K562 (cell line): Measurements from ENCODE around the gene SCMH1. TPM values are rescaled to one million over a fixed set of nuclear protein-coding genes. Genes with fewer than 3 reads are reported as not detected.

Experiments used
- ATAC-seq: fragments of 200-7000 bp; cut with Tn5 transposase; 3 replicates; pipeline ENCODE4 v1.9.1; 2020; ENCODE audit warnings: moderate library complexity
- BruUV-seq: library from RNA; stranded (reverse); fragments of 400-500 nt; replicated peaks from 2 replicates; lab custom pipeline; 2021; lab: Mats Ljungman, UMichigan
- CTCF ChIA-PET: fragments of 300-600 bp; formaldehyde crosslinking; extraction: SDS; loops from one replicate; lab custom pipeline; 2021; ENCODE audit warnings: low intra/inter-chr PET ratio; lab: Yijun Ruan, JAX
- POLR2A ChIA-PET: fragments of 300-600, 350-650 bp; sonication (Branson Sonifier 250); formaldehyde crosslinking; extraction: SDS; loops from one replicate; lab custom pipeline; 2021; ENCODE audit warnings: antibody characterized with exemption, inconsistent platforms; lab: Yijun Ruan, JAX
- DNase-seq, 4 experiments: peaks; one replicate each; pipeline versions ENCODE4 v3.0.0 to v3.0.0-alpha.2; 2011 to 2018; ENCODE audit warnings: low spot score in 3 of 4, mixed read lengths in 3 of 4; ENCODE audit errors: extremely low read depth in 1 of 4
- FAIRE-seq: peaks from 2 replicates; lab custom pipeline; 2011; peaks lifted over from hg19 to GRCh38; lab: Jason Lieb, UNC
- H2AFZ ChIP-seq: 2 replicates; pipeline ENCODE4 v1.6.0; 2011; ENCODE audit warnings: low read depth, low read length, control low read depth, inconsistent platforms
- H3K27ac ChIP-seq: fragments of 200-600 bp; 3 replicates; pipeline ENCODE4 v1.8.0; 2011; ENCODE audit warnings: low read depth, mild to moderate bottlenecking, control low read depth, inconsistent platforms, low read length, moderate library complexity, mixed read lengths; ENCODE audit errors: extremely low read depth
- H3K27me3 ChIP-seq, 2 experiments: fragments of 300-600 bp in 1 of 2; 2 replicates in 1 of 2; 3 replicates in 1 of 2; pipeline versions ENCODE4 v1.6.0 to v1.8.0; 2011; ENCODE audit warnings: inconsistent platforms in 2 of 2, low read length in 2 of 2, mild to moderate bottlenecking in 1 of 2, mixed read lengths in 1 of 2, moderate library complexity in 1 of 2; ENCODE audit not compliant: control insufficient read depth in 2 of 2, insufficient read depth in 2 of 2
- H3K36me3 ChIP-seq: fragments of 300-600 bp; 3 replicates; pipeline ENCODE4 v1.8.0; 2011; ENCODE audit warnings: mild to moderate bottlenecking, low read length, inconsistent platforms; ENCODE audit not compliant: control insufficient read depth, insufficient read depth
- H3K4me1 ChIP-seq, 2 experiments: fragments of 200-600 bp in 1 of 2; replicated peaks in 1 of 2; 2 replicates in 1 of 2; 3 replicates in 1 of 2; pipeline versions ENCODE4 v1.5.1 to v1.8.0; 2011; ENCODE audit warnings: inconsistent platforms in 2 of 2, low read length in 2 of 2, mild to moderate bottlenecking in 1 of 2, mixed read lengths in 1 of 2, moderate library complexity in 1 of 2; ENCODE audit not compliant: control insufficient read depth in 2 of 2, insufficient read depth in 2 of 2
- H3K4me2 ChIP-seq: 2 replicates; pipeline ENCODE4 v1.6.1; 2011; ENCODE audit warnings: low read length, control low read depth, inconsistent platforms, mixed read lengths; ENCODE audit not compliant: insufficient read depth
- H3K4me3 ChIP-seq: fragments of 200-600 bp; sonication (generic), shearing (Covaris generic); 2 replicates; pipeline ENCODE4 v1.5.1; 2016; ENCODE audit warnings: control low read depth, inconsistent platforms
- H3K79me2 ChIP-seq: fragments of 200-600 bp; 3 replicates; pipeline ENCODE4 v1.8.0; 2011; ENCODE audit warnings: low read length, inconsistent platforms; ENCODE audit not compliant: control insufficient read depth, insufficient read depth
- H3K9ac ChIP-seq, 2 experiments: 2 replicates each; pipeline versions ENCODE4 v1.6.0 to v1.6.1; 2011; ENCODE audit warnings: low read depth in 2 of 2, low read length in 2 of 2, control low read depth in 1 of 2, inconsistent platforms in 1 of 2, mild to moderate bottlenecking in 1 of 2, mixed read lengths in 1 of 2; ENCODE audit not compliant: insufficient read depth in 1 of 2
- H3K9me1 ChIP-seq: one replicate; pipeline ENCODE4 v1.6.0; 2011; ENCODE audit warnings: inconsistent platforms, mild to moderate bottlenecking, low read length, moderate library complexity; ENCODE audit not compliant: control insufficient read depth, insufficient read depth
- H3K9me3 ChIP-seq: replicated peaks from 2 replicates; pipeline ENCODE4 v1.5.1; 2011; ENCODE audit warnings: low read depth, low read length, inconsistent platforms; ENCODE audit not compliant: control insufficient read depth, insufficient read depth
- H4K20me1 ChIP-seq: replicated peaks from 2 replicates; pipeline ENCODE4 v1.6.1; 2011; ENCODE audit warnings: low read length, inconsistent platforms, mixed read lengths; ENCODE audit not compliant: control insufficient read depth, insufficient read depth
- BDP1 ChIP-seq: IDR thresholded peaks from 3 replicates; pipeline ENCODE4 v1.6.1; 2011; ENCODE audit not compliant: insufficient read length, insufficient read depth
- DACH1 ChIP-seq: fragments of 450-650 bp; IDR thresholded peaks from 2 replicates; pipeline ENCODE4 v1.6.1; 2018; ENCODE audit not compliant: partially characterized antibody
- IFI16 ChIP-seq: fragments of 250-450 bp; sonication (Bioruptor Pico); IDR thresholded peaks from 2 replicates; pipeline ENCODE4 v2.1.2; 2022; ENCODE audit warnings: mild to moderate bottlenecking, inconsistent platforms
- MTF1 ChIP-seq: fragments of 250-450 bp; sonication (Bioruptor Pico); IDR thresholded peaks from 2 replicates; pipeline ENCODE4 v1.9.0; 2021; ENCODE audit warnings: moderate library complexity, mild to moderate bottlenecking, inconsistent platforms, borderline replicate concordance
- NONO ChIP-seq, 2 experiments: fragments of 200-400 bp in 1 of 2; fragments of 450-650 bp in 1 of 2; formaldehyde crosslinking in 1 of 2; IDR thresholded peaks; 2 replicates each; pipeline ENCODE4 v1.6.1; 2017; ENCODE audit warnings: low read depth in 2 of 2, mild to moderate bottlenecking in 2 of 2, moderate library complexity in 2 of 2, low read length in 1 of 2
- WGBS: fragments of 100-300 bp; shearing (Covaris generic); methylation state at CpG from one replicate; pipeline ENCODE4 v1.1.6; 2016; ENCODE audit warnings: low coverage, mixed read lengths; ENCODE audit not compliant: insufficient coverage; ENCODE audit errors: missing lambda C conversion rate; 5-methylcytosine and 5-hydroxymethylcytosine counted together
- in situ Hi-C: fragments of 300-500 bp; cut with MboI; formaldehyde crosslinking; loops from 4 replicates; pipeline ENCODE4 v1.15.0; 2018; ENCODE audit warnings: inconsistent platforms, mixed read lengths
- intact Hi-C: fragments of 100-400 bp; cut with micrococcal nuclease; formaldehyde crosslinking; loops from 2 replicates; pipeline ENCODE4 v1.14.2; 2022
- polyA plus RNA-seq, 8 experiments: library from polyadenylated mRNA; depleted of rRNA in 4 of 8; stranded (reverse) in 5 of 8; unstranded in 3 of 8; fragments of >200 nt; fragmentation: Nextera tagmentation in 2 of 8; fragmentation: Illumina TruSeq in 1 of 8; extraction: Ambion mirVana in 2 of 8; extraction: Trizol in 1 of 8; gene quantifications; 2 replicates each; pipeline versions ENCODE4 v1.2.1 to v1.2.3, GENCODE V29; 2011 to 2014; ENCODE audit warnings: inconsistent platforms in 1 of 8, missing spikeins in 1 of 8
- total RNA-seq, 7 experiments: library from RNA; depleted of rRNA in 6 of 7; stranded (reverse); fragments of >200 nt in 6 of 7; fragmentation: Illumina TruSeq in 2 of 7; extraction: Trizol in 2 of 7; gene quantifications; 2 replicates each; pipeline versions ENCODE4 v1.2.1 to v1.2.3, GENCODE V29; 2011 to 2021; ENCODE audit warnings: low replicate concordance in 1 of 7
- TF ChIP-seq, protein P1 (sequence below): fragments of 450-650 bp; conservative IDR thresholded peaks from 2 replicates; pipeline ENCODE4 v1.6.1; 2016; ENCODE audit warnings: missing genetic modification characterization, low read depth, mild to moderate bottlenecking, control low read depth, missing compliant biosample characterization
- TF ChIP-seq, protein P2 (sequence below): fragments of 450-650 bp; IDR thresholded peaks from 2 replicates; pipeline ENCODE4 v1.6.1; 2016; ENCODE audit warnings: antibody characterized with exemption
- TF ChIP-seq, protein P3 (sequence below): IDR thresholded peaks from 3 replicates; pipeline ENCODE4 v1.6.1; 2011; ENCODE audit warnings: borderline replicate concordance, mild to moderate bottlenecking; ENCODE audit not compliant: insufficient read length, insufficient read depth
- TF ChIP-seq, protein P4 (sequence below): fragments of 250-450 bp; sonication (Bioruptor Pico); IDR thresholded peaks from 2 replicates; pipeline ENCODE4 v1.4.0; 2020

The SCMH1 gene
- total and polyA plus RNA-seq, 9 of the 15 experiments (the other 6 are each of a cell fraction or from before 2014, with no cell fraction given): 8.5 to 37.0 (median 26.8) TPM

DNA sequence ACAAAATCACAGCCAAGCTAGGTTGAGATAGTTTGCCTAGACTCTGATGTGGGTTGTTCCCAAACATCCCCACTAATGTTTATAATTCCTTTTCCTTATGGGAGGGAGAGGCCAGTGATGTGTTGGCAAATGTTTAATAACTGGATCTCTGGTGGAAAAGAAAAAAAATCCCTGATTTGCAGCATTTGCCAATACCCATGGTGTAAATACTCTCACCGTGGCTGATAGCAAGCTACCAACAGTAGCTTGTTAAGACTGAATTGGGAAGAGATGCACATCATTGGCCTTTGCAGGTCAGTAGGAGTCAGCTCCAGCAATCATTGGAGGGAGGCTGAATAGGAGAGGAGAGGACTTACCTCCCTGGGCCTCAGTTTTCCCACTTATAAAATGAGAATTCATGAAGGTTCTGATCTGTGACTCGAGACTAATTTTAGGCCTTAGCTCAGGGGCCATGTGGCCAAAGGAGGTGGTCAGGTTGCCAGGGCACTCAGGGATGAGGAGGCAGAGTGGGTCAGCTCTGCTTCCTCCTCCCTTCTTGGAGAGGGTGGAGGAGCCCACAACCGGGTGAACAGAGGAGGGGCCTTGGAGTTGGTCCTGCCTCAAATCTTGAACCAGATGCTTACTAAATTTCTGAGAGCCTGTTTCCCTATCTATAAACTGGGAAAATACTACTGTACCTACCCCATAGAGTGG lies 20.0 kb upstream of the SCMH1 start (continued):
- TF ChIP-seq, protein P1, sequence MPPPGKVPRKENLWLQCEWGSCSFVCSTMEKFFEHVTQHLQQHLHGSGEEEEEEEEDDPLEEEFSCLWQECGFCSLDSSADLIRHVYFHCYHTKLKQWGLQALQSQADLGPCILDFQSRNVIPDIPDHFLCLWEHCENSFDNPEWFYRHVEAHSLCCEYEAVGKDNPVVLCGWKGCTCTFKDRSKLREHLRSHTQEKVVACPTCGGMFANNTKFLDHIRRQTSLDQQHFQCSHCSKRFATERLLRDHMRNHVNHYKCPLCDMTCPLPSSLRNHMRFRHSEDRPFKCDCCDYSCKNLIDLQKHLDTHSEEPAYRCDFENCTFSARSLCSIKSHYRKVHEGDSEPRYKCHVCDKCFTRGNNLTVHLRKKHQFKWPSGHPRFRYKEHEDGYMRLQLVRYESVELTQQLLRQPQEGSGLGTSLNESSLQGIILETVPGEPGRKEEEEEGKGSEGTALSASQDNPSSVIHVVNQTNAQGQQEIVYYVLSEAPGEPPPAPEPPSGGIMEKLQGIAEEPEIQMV (tag): no peak
- no peak for TF ChIP-seq IFI16 (CRISPR knock-in tag)

DNA sequence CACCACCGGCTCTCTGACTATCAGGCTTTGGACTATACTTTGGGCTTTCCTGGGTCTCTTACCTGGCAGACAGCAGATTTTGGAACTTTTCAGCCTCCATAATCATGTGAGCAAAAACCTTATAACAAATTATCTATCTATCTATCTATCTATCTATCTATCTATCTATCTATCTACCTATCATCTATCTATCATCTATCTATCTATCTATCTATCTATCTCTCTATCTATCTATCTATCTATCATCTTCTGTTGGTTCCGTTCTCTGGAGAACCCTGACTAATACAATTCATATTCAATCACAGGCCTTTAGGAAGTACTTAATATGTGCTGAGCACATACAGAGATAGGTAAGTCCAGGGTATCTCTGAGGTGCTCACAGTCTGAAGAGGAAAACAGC lies 18.7 kb upstream of the SCMH1 start:
- Histone ChIP-seq H3K4me2 (no peak overlapping the region), H3K27ac (no peak overlapping the region), H4K20me1 (no peaks in the 10 kb centered on the region), H3K79me2 (no peaks in the 10 kb centered on the region), H3K9me1 (no peaks in the 10 kb centered on the region), H3K4me3 (no peak overlapping the region), H3K9me3 (no peaks in the 10 kb centered on the region), H3K9ac (no peak overlapping the region), H2AFZ (no peak overlapping the region), H3K27me3 (peaks cover 0 to 18% of the 10 kb centered on the region in 2 experiments; a peak in 2 of 5 replicates), H3K4me1 (no peaks in the 10 kb centered on the region; a peak in 2 of 5 replicates), H3K36me3 (no peaks in the 10 kb centered on the region)
- ChIA-PET POLR2A (no interaction called here), CTCF (no interaction called here)
- ATAC-seq (no peak), DNase-seq (no peak), FAIRE-seq (no peak)
- BruUV-seq: no TSS peak
- in situ Hi-C loops: no loop called here
- TF ChIP-seq, protein P2, sequence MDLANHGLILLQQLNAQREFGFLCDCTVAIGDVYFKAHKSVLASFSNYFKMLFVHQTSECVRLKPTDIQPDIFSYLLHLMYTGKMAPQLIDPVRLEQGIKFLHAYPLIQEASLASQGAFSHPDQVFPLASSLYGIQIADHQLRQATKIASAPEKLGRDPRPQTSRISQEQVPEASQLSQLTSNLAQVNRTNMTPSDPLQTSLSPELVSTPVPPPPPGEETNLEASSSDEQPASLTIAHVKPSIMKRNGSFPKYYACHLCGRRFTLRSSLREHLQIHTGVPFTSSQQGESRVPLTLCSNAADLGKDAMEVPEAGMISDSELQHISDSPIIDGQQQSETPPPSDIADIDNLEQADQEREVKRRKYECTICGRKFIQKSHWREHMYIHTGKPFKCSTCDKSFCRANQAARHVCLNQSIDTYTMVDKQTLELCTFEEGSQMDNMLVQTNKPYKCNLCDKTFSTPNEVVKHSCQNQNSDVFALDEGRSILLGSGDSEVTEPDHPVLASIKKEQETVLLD: peak; percentile 65; the same call in 1 of the 2 replicates
- TF ChIP-seq, protein P3, sequence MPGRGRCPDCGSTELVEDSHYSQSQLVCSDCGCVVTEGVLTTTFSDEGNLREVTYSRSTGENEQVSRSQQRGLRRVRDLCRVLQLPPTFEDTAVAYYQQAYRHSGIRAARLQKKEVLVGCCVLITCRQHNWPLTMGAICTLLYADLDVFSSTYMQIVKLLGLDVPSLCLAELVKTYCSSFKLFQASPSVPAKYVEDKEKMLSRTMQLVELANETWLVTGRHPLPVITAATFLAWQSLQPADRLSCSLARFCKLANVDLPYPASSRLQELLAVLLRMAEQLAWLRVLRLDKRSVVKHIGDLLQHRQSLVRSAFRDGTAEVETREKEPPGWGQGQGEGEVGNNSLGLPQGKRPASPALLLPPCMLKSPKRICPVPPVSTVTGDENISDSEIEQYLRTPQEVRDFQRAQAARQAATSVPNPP: no peak
- TF ChIP-seq NONO (IDR thresholded peaks at IDR 0.05; ENCODE audit: low read depth in 2 of 2, low read length in 1 of 2): no peak
- TF ChIP-seq MTF1 (CRISPR knock-in tag): no peak
- TF ChIP-seq DACH1: peak; percentile 96
- TF ChIP-seq, protein P4, sequence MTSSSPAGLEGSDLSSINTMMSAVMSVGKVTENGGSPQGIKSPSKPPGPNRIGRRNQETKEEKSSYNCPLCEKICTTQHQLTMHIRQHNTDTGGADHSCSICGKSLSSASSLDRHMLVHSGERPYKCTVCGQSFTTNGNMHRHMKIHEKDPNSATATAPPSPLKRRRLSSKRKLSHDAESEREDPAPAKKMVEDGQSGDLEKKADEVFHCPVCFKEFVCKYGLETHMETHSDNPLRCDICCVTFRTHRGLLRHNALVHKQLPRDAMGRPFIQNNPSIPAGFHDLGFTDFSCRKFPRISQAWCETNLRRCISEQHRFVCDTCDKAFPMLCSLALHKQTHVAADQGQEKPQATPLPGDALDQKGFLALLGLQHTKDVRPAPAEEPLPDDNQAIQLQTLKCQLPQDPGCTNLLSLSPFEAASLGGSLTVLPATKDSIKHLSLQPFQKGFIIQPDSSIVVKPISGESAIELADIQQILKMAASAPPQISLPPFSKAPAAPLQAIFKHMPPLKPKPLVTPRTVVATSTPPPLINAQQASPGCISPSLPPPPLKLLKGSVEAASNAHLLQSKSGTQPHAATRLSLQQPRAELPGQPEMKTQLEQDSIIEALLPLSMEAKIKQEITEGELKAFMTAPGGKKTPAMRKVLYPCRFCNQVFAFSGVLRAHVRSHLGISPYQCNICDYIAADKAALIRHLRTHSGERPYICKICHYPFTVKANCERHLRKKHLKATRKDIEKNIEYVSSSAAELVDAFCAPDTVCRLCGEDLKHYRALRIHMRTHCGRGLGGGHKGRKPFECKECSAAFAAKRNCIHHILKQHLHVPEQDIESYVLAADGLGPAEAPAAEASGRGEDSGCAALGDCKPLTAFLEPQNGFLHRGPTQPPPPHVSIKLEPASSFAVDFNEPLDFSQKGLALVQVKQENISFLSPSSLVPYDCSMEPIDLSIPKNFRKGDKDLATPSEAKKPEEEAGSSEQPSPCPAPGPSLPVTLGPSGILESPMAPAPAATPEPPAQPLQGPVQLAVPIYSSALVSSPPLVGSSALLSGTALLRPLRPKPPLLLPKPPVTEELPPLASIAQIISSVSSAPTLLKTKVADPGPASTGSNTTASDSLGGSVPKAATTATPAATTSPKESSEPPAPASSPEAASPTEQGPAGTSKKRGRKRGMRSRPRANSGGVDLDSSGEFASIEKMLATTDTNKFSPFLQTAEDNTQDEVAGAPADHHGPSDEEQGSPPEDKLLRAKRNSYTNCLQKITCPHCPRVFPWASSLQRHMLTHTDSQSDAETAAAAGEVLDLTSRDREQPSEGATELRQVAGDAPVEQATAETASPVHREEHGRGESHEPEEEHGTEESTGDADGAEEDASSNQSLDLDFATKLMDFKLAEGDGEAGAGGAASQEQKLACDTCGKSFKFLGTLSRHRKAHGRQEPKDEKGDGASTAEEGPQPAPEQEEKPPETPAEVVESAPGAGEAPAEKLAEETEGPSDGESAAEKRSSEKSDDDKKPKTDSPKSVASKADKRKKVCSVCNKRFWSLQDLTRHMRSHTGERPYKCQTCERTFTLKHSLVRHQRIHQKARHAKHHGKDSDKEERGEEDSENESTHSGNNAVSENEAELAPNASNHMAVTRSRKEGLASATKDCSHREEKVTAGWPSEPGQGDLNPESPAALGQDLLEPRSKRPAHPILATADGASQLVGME (CRISPR knock-in tag): no peak
- no peak for TF ChIP-seq BDP1
- 44% methylated on average over 2 of the region's 2 CpGs for WGBS
- intact Hi-C loops: no loop called here
